Uterine smooth muscle cell (primary cell): ENCODE results near the gene KIF4A. TPM values are rescaled to one million over a fixed set of nuclear protein-coding genes. Genes with fewer than 3 reads are reported as not detected.

Experiments used
- total RNA-seq: library from RNA; depleted of rRNA; stranded (reverse); fragments of >200 nt; gene quantifications from 2 replicates; pipeline ENCODE4 v1.2.3, GENCODE V29; 2014

Gene KIF4A, protein sequence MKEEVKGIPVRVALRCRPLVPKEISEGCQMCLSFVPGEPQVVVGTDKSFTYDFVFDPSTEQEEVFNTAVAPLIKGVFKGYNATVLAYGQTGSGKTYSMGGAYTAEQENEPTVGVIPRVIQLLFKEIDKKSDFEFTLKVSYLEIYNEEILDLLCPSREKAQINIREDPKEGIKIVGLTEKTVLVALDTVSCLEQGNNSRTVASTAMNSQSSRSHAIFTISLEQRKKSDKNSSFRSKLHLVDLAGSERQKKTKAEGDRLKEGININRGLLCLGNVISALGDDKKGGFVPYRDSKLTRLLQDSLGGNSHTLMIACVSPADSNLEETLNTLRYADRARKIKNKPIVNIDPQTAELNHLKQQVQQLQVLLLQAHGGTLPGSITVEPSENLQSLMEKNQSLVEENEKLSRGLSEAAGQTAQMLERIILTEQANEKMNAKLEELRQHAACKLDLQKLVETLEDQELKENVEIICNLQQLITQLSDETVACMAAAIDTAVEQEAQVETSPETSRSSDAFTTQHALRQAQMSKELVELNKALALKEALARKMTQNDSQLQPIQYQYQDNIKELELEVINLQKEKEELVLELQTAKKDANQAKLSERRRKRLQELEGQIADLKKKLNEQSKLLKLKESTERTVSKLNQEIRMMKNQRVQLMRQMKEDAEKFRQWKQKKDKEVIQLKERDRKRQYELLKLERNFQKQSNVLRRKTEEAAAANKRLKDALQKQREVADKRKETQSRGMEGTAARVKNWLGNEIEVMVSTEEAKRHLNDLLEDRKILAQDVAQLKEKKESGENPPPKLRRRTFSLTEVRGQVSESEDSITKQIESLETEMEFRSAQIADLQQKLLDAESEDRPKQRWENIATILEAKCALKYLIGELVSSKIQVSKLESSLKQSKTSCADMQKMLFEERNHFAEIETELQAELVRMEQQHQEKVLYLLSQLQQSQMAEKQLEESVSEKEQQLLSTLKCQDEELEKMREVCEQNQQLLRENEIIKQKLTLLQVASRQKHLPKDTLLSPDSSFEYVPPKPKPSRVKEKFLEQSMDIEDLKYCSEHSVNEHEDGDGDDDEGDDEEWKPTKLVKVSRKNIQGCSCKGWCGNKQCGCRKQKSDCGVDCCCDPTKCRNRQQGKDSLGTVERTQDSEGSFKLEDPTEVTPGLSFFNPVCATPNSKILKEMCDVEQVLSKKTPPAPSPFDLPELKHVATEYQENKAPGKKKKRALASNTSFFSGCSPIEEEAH
- total RNA-seq: 10.9 and 35.3 TPM in 2 replicates

DNA sequence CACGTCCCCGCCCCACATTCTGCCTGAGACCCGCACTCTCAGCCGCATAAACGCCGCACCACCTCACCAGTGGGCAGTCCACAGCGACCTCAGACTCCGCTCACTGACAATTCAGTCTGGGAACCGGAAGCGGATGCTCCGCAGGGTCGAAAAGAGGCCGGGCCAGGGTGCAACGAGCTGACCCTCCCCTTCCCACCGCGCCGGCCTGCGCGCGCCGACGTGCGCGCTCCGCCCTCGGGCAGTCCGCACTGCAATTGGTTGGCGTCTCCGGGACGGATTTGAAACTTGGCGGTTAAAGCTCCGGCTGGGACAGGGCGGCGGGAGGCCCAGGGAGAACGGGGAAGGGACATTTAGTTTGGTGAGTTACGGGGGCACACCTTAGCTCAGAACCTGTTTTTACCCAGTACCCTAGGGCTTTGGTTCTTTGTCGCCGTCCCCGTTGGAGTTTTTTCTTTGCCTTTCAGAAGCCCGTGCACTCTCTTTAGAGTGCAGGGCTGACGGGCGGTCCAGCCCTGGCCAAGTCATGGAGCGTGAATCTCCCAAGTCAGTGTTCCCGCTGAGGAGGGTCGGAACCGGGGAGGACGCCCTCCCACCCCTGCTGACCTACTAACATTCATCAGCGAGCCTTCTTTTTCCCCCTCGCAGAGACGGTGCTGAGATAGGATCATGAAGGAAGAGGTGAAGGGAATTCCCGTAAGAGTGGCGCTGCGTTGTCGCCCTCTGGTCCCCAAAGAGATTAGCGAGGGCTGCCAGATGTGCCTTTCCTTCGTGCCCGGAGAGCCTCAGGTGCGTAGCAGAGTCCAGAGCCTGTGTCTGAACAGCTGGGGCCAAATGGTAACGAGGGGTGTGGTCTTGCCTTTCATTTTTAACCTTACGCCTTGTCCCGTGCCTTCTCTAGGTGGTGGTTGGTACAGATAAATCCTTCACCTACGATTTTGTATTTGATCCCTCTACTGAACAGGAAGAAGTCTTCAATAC is at the start of gene KIF4A, which contains the start of gene PDZD11:
TSS of gene KIF4A (plus strand) at position 312 of the 978 bp plus-strand sequence. CDS start at position 667, 355 bp downstream.
TSS of gene PDZD11 (minus strand) at position 135 of the 978 bp plus-strand sequence. CDS start 586 bp downstream, outside the sequence.

DNA sequence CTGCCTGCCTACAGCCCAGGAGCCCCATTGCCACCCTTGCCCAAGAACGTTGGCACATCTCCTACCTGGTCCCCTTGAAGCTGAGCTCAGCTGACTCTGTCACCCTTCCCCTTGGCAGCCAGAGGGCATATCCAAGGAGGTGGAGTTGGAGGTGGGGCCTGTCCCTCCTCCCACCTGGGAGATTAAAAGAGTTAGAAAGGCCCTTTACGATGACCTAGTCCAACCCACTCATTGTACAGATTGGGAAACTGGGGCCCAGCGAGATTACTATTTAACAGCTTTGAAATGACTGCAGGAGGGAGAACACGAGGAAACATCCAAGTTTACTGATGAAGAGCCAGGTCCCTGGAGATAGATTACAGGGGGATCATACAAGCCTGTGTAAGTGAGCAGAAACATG is 29.8 kb upstream of the KIF4A start, which contains the start of gene P2RY4:
TSS of gene P2RY4 (minus strand) at position 101 of the 400 bp plus-strand sequence. CDS start 580 bp downstream, outside the sequence.

GRCh38 chrX:70268034-70268433 is 21.9 kb upstream of the KIF4A start, which contains the start of gene ARR3:
ARR3 (plus strand) TSS chrX:70268334; CDS start chrX:70269386, 1,052 bp downstream.

GRCh38 chrX:70281951-70282350 is 8.0 kb upstream of the KIF4A start, which contains the start of gene RAB41:
RAB41 (plus strand) TSS chrX:70282172; CDS start chrX:70282218, 46 bp downstream.

DNA sequence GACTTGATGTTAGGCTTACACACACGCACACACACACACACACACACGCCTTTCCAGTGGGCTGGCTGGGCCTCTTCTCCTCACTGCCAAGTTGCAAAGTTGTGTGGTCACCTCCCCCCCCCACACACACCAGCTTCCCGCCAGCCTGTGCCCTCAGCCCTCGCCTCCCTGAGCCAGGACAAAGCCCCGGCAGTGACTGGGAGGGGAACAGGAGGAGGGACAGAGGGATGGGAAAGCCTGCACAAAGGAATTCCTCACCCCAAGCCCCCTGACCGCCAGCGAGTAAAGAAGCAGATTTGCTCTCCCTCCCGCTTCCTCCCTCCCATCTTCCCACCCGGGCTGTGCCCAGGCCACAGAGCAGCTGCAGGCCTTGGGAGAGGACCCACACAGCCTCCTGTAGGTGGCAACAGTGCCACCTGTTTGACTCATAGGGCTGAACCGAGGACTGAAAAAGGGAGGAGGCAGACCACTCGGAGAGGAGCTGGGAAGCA is 133.0 kb downstream of the KIF4A start, which contains the start of gene GDPD2:
TSS of gene GDPD2 (plus strand) at position 464 of the 491 bp plus-strand sequence. CDS start 1,671 bp downstream, outside the sequence.

DNA sequence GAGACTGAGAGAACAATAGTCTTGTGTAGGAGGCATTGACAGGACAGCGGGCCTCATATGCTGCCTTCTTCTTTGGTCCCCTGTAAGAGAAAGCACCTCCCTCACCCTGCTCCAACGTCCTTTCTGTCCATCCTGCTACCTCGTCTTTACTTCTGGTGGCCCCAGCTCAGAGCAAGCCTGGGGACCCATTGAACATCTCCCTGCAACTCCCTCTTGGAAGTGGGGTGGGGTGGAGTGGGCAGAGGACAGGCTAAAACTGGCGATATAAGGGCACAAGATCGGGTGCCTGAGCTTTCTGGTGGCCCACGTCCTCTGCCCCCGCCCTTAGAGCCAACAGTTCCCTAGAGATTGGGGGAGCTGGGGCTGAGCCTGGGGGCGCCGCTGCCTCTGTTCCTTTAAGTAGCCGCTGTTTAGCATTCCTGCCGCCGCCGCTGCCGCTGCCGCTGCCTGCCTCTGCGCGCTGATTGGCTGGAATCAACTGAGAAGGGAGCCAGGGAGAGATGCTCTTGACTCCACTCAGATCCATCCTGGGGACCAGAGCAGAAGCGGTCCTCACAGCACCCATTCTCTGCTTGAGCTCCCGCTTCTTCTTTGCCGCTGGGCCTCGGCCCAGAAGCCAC is 154.5 kb downstream of the KIF4A start, which contains the start of gene DLG3:
TSS of gene DLG3 (plus strand) at position 510 of the 620 bp plus-strand sequence. CDS start 367 bp downstream, outside the sequence.

Other genes starting within 250 kb of the KIF4A start
- gene AWAT2, start 240.2 kb upstream of the KIF4A start, total RNA-seq: not detected in 2 replicates
- gene OTUD6A, start 227.6 kb upstream of the KIF4A start, total RNA-seq: under 0.01 TPM in 1 of 2 replicates, not detected in the other
- 50.7 and 78.6 TPM in 2 replicates for gene IGBP1, start 156.7 kb upstream of the KIF4A start, total RNA-seq
- not detected in 2 replicates for gene DGAT2L6, start 112.6 kb upstream of the KIF4A start, total RNA-seq
- gene AWAT1, start 55.4 kb upstream of the KIF4A start, total RNA-seq: not detected in 2 replicates
- under 0.01 TPM in 1 of 2 replicates, not detected in the other for gene P2RY4, start 29.9 kb upstream of the KIF4A start, total RNA-seq
- gene ARR3, start 21.8 kb upstream of the KIF4A start, total RNA-seq: not detected in 2 replicates
- not detected in 2 replicates for gene RAB41, start 7.9 kb upstream of the KIF4A start, total RNA-seq
- gene PDZD11, start 177 bp upstream of the KIF4A start, total RNA-seq: 39.2 and 40.3 TPM in 2 replicates
- gene GDPD2, start 133.2 kb downstream of the KIF4A start, total RNA-seq: not detected in 2 replicates
- 24.7 and 26.9 TPM in 2 replicates for gene DLG3, start 154.7 kb downstream of the KIF4A start, total RNA-seq